Cerebellar cortex (tissue), 1 donor: Measurements from ENCODE around the gene CNP.
A peak's percentile ranks its signal among the peaks of the same experiment; 100 is the strongest.
"Not testable (repeated sequence)": the region's sequence is repeated elsewhere in the genome, so short reads cannot be mapped to it uniquely, and the experiment has no call there.

Experiments used
- DNase-seq: peaks from one replicate; pipeline ENCODE4 v3.0.0-alpha.2; 2015; ENCODE audit warnings: low spot score

Gene CNP

GRCh38 chr17:41966463-41967140 lies at the start of gene CNP:
Gene CNP, plus strand, starts transcription at chr17:41966795. Its CDS starts 90 bp downstream, at chr17:41966885.
- peak; percentile 79 for DNase-seq

- peak; percentile 33 for DNase-seq
These were observed 49.4 kb upstream of the CNP start for GRCh38 chr17:41917192-41917591.

GRCh38 chr17:41917679-41918313 lies 48.8 kb upstream of the CNP start:
- DNase-seq, result peak; percentile 18

GRCh38 chr17:41918314-41919164 lies 48.1 kb upstream of the CNP start, which contains the start of gene ACLY:
Gene ACLY, minus strand, starts transcription at chr17:41918951. Its CDS starts 5,078 bp downstream, at chr17:41913873.
- DNase-seq, result peak; percentile 97

GRCh38 chr17:41919165-41919817 lies 47.3 kb upstream of the CNP start:
- DNase-seq, result no peak

- DNase-seq, result no peak
These were observed 46.6 kb upstream of the CNP start for GRCh38 chr17:41919840-41920579.

- no peak for DNase-seq
These were observed 46.0 kb upstream of the CNP start for GRCh38 chr17:41920580-41920955.

- no peak for DNase-seq
These were observed 40.5 kb upstream of the CNP start for GRCh38 chr17:41925991-41926590.

- no peak for DNase-seq
These were observed 37.8 kb upstream of the CNP start for GRCh38 chr17:41928693-41929251.

- peak; percentile 97 for DNase-seq
These were observed 36.4 kb upstream of the CNP start, which contains the start of gene ODAD4 for GRCh38 chr17:41930009-41930832. Gene ODAD4, plus strand, starts transcription at chr17:41930617. Its CDS starts 107 bp downstream, at chr17:41930724.

- DNase-seq, result not testable (repeated sequence)
These were observed 35.8 kb upstream of the CNP start for GRCh38 chr17:41930833-41931156.

- DNase-seq, result not testable (repeated sequence)
These were observed 34.9 kb upstream of the CNP start for GRCh38 chr17:41931715-41932114.

GRCh38 chr17:41932816-41933389 lies 33.7 kb upstream of the CNP start:
- no peak for DNase-seq

GRCh38 chr17:41935641-41936040 lies 31.0 kb upstream of the CNP start:
- DNase-seq, result no peak

GRCh38 chr17:41937970-41938954 lies 28.3 kb upstream of the CNP start:
- DNase-seq, result no peak

GRCh38 chr17:41939044-41939692 lies 27.4 kb upstream of the CNP start:
- no peak for DNase-seq

GRCh38 chr17:41939693-41940090 lies 26.9 kb upstream of the CNP start:
- DNase-seq, result no peak

GRCh38 chr17:41941168-41941567 lies 25.4 kb upstream of the CNP start:
- no peak for DNase-seq
